Panc1 (cell line): ENCODE data around the gene IGFBP4. TPM values are rescaled to one million over a fixed set of nuclear protein-coding genes. Genes with fewer than 3 reads are reported as not detected.

Experiments
- ATAC-seq: fragments of 200-7000 bp; cut with Tn5 transposase; 2 replicates; pipeline ENCODE4 v1.9.1; 2020; ENCODE audit warnings: mild to moderate bottlenecking, moderate library complexity
- BruUV-seq: library from RNA; stranded (reverse); fragments of 400-500 nt; replicated peaks from 2 replicates; lab custom pipeline; 2021; lab: Mats Ljungman, UMichigan
- CTCF ChIA-PET: fragments of 300-600 bp; sonication (Branson Sonifier 250); formaldehyde crosslinking; loops from one replicate; lab custom pipeline; 2022; ENCODE audit warnings: antibody characterized with exemption; lab: Charles Lee
- POLR2A ChIA-PET: fragments of 300-600 bp; sonication (Branson Sonifier 250); formaldehyde crosslinking; loops from one replicate; lab custom pipeline; 2022; ENCODE audit warnings: antibody characterized with exemption; lab: Charles Lee
- DNase-seq: peaks from one replicate; pipeline ENCODE4 v3.0.0-alpha.2; 2010; ENCODE audit warnings: low read depth, low spot score
- H3K27ac ChIP-seq: 2 replicates; pipeline ENCODE4 v1.5.1; 2011; ENCODE audit warnings: mild to moderate bottlenecking, low read length, inconsistent platforms
- H3K27me3 ChIP-seq: fragments of 200-500 bp; sonication (Bioruptor generic); 2 replicates; pipeline ENCODE4 v1.6.0; 2014; ENCODE audit warnings: low read length, inconsistent platforms; ENCODE audit not compliant: control insufficient read depth, insufficient read depth
- H3K36me3 ChIP-seq: fragments of 200-500 bp; sonication (Bioruptor generic); 2 replicates; pipeline ENCODE4 v1.5.1; 2014; ENCODE audit warnings: inconsistent platforms, mild to moderate bottlenecking, low read length, moderate library complexity; ENCODE audit not compliant: control insufficient read depth, insufficient read depth
- H3K4me1 ChIP-seq: 2 replicates; pipeline ENCODE4 v1.5.1; 2011; ENCODE audit warnings: inconsistent platforms, mild to moderate bottlenecking, low read length, moderate library complexity; ENCODE audit not compliant: control insufficient read depth, insufficient read depth
- H3K4me3 ChIP-seq, 2 experiments: 2 replicates each; pipeline ENCODE4 v1.5.1; 2011 to 2012; ENCODE audit warnings: low read depth in 2 of 2, low read length in 2 of 2, mild to moderate bottlenecking in 2 of 2, inconsistent platforms in 1 of 2, moderate library complexity in 1 of 2
- H3K9me3 ChIP-seq: fragments of 200-500 bp; sonication (Bioruptor generic); 2 replicates; pipeline ENCODE4 v1.5.1; 2014; ENCODE audit warnings: low read depth, mild to moderate bottlenecking, inconsistent platforms, low read length, moderate library complexity; ENCODE audit not compliant: control insufficient read depth, insufficient read depth
- CTCF ChIP-seq: fragments of 450-650 bp; IDR thresholded peaks from 2 replicates; pipeline ENCODE4 v1.5.1; 2017; ENCODE audit warnings: mild to moderate bottlenecking
- POLR2AphosphoS5 ChIP-seq: IDR thresholded peaks from 2 replicates; pipeline ENCODE4 v1.6.1; 2012; ENCODE audit warnings: mild to moderate bottlenecking, low read depth, low read length, moderate library complexity
- REST ChIP-seq, 2 experiments: IDR thresholded peaks; 2 replicates each; pipeline ENCODE4 v1.6.1; 2011 to 2012; ENCODE audit warnings: low read depth in 2 of 2, control low read depth in 1 of 2, low read length in 1 of 2, mild to moderate bottlenecking in 1 of 2, moderate library complexity in 1 of 2; ENCODE audit not compliant: insufficient read depth in 1 of 2
- SIN3A ChIP-seq: IDR thresholded peaks from 2 replicates; pipeline ENCODE4 v1.6.1; 2012; ENCODE audit warnings: low read depth, mild to moderate bottlenecking, low read length, moderate library complexity, borderline replicate concordance; ENCODE audit not compliant: insufficient read depth
- TCF7L2 ChIP-seq: IDR thresholded peaks from 2 replicates; pipeline ENCODE4 v1.6.1; 2011; ENCODE audit warnings: mild to moderate bottlenecking, low read depth, low read length, inconsistent platforms
- in situ Hi-C: cut with HindIII; loops from 2 replicates; pipeline ENCODE4 v1.10.0; 2016; ENCODE audit warnings: low sequenced_read_pairs, low pct_unique_long_range_greater_than_20kb
- intact Hi-C: fragments of 100-400 bp; cut with micrococcal nuclease; formaldehyde crosslinking; loops from one replicate; pipeline ENCODE4 v1.10.0; 2022; ENCODE audit not compliant: unreplicated experiment
- total RNA-seq: library from RNA; stranded (reverse); gene quantifications from one replicate; pipeline ENCODE4 v1.2.1, GENCODE V29; 2021; ENCODE audit not compliant: unreplicated experiment

The IGFBP4 gene
- total RNA-seq, 1 experiment from 2014 or later, result 27.1 TPM

GRCh38 chr17:40457369-40457768 is 14.1 kb downstream of the IGFBP4 start:
- in situ Hi-C loops, result no loop called here

GRCh38 chr17:40457964-40458791 is 14.9 kb downstream of the IGFBP4 start:
- POLR2A ChIA-PET, result no interaction called here
- Histone ChIP-seq H3K27me3 (no peaks in the 10 kb centered on the region), H3K4me3 (no peak overlapping the region), H3K4me1 (peaks cover 3% of the 10 kb centered on the region; the same call in 1 of the 2 replicates), H3K9me3 (no peaks in the 10 kb centered on the region), H3K27ac (no peak overlapping the region), H3K36me3 (no peaks in the 10 kb centered on the region)
- DNase-seq, result no peak
- CTCF ChIA-PET, result interaction anchor here (0.6 kb wide), 1 partner anchor 837 kb away, joined by 4 read pairs; no protein-coding TSS in a partner anchor
- intact Hi-C loops (no loop called here), in situ Hi-C loops (no loop called here)
- 0 out of 2 replicates have a peak, but pooled peaks have one; percentile 31 for ATAC-seq
- no TSS peak for BruUV-seq
- TF ChIP-seq TCF7L2 (no peak), SIN3A (no peak), REST (IDR thresholded peaks at IDR 0.05; ENCODE audit: insufficient read depth in 1 of 2, low read depth in 2 of 2, low read length in 1 of 2) (no peak), POLR2AphosphoS5 (no peak)

More at GRCh38 chr17:40457369-40457768, 14.1 kb downstream of the IGFBP4 start:
- no TSS peak for BruUV-seq
- TF ChIP-seq SIN3A (no peak), CTCF (no peak), POLR2AphosphoS5 (no peak), TCF7L2 (no peak), REST (IDR thresholded peaks at IDR 0.05; ENCODE audit: insufficient read depth in 1 of 2, low read depth in 2 of 2, low read length in 1 of 2) (no peak)
- no peak overlapping the region for H3K27ac ChIP-seq
- no peaks in the 10 kb centered on the region for H3K27me3 ChIP-seq
- no peaks in the 10 kb centered on the region for H3K9me3 ChIP-seq
- peaks cover 3% of the 10 kb centered on the region; the same call in 1 of the 2 replicates for H3K4me1 ChIP-seq
- no peaks in the 10 kb centered on the region for H3K36me3 ChIP-seq
- H3K4me3 ChIP-seq, result no peak overlapping the region
- POLR2A ChIA-PET, result no interaction called here
- DNase-seq, result no peak
- CTCF ChIA-PET, result no interaction called here
- intact Hi-C loops, result no loop called here
- ATAC-seq, result no peak
